HG02943 (cell line): ENCODE data around the gene SPPL2C.

Experiments
- ATAC-seq: cut with Tn5 transposase; IDR thresholded peaks from one replicate; pipeline ENCODE4 v1.9.1; 2021; ENCODE audit warnings: mild to moderate bottlenecking, low read depth, moderate library complexity; ENCODE audit not compliant: unreplicated experiment

SPPL2C gene

DNA sequence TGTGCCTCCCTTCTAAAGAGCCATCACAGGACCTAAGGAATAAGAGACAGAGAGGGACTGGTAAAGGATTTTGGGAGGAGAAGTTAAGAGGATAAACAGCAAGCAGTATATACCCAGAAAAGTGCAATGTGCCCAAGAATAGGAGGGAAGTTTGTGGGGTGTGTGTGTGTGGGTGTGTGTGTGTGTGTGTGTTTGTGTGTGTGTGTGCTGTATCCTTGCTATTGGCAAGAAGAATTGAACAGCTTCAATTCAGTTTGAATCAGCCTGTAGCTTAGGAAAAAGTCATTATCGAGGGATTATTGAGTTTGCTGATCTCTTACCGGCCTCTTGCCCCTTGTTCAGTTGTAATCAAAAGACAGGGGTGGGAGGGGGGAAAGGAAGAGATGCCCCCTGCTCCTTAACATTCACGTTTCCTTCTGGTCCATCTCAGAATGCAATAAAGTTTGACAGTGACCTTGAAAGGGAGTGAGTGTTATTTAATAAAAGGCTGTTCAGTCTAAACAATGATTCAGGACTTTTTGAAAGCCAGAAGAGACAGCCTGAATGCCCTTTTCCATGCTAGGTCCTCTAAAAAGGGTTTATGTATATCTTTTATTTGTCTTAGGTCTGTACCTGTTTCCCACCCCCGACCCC is 25.8 kb downstream of the SPPL2C start:
- no peak for ATAC-seq

DNA sequence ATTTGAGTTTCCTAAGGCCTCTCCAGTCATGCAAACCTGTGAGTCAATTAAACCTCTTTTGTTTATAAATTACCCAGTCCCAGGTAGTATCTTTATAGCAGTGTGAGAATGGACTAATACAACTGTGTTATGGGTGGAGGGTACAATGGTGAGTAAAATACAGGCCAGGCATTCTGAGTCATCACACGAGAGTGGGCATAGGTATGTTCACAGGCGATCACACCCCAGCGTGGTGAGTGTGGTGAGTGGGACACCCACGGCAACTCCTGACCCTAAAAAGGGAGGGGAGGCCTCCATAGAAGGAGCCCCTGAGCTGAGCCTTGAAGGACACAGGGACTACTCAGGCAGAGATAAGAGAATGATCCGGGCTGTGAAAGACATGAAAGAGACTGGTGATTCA is 27.0 kb downstream of the SPPL2C start:
- no peak for ATAC-seq

DNA sequence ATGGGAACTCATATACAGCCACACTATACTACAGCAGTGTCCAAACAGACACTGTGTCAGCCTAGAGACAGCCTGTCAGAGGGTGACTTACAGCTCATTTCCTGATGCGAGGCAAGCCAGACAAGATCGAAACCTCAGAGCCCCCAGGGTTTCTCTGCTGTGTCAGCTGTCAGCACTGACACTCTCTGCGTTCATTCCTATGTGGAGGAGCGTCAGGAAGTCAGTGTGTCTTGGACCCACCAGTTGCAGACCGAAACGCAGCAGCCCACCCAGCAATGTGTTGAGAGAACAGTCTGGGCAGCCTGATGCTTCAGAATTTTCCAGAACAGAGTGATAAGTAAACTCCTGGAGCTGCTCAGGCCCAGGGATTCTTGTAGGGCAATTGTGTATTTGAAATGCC is 29.0 kb downstream of the SPPL2C start:
- ATAC-seq, result no peak

DNA sequence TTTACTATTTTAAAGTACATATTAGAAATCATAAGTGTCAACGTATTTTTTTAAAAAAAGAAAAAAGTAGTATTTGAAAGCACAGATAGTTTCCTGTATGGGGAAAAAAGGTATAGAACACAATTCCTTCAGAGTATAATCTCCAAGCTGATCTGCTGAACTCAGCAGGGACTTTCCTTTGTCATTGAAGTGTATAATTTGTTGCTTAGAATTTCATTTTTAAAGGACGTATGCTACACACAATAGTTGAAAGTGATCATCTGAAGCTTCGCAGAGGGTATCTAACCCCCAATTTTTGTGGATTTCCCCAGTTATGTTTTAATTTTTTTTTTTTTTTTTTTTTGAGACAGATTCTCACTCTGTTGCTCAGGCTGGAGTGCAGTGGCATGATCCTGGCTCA is 29.5 kb downstream of the SPPL2C start:
- ATAC-seq, result no peak

DNA sequence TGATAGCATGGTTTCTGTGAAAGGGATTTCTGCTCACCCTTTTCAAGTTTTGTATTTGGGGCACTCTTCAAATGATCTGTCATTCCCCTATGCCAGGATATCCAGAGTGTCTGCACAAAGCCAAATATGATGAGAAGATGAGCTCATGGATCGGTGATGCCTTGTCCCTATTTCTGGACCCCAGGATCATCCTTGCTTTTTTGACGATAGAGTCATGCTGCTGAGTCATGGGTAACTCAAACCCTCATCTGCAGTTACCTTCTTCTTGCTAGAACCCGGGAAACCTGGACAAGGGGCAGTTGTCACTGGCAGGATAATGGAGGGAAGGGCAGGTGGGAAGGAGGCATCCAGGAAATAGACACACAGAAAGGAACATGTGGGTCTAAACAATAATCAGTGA is 31.9 kb downstream of the SPPL2C start:
- ATAC-seq, result no peak

DNA sequence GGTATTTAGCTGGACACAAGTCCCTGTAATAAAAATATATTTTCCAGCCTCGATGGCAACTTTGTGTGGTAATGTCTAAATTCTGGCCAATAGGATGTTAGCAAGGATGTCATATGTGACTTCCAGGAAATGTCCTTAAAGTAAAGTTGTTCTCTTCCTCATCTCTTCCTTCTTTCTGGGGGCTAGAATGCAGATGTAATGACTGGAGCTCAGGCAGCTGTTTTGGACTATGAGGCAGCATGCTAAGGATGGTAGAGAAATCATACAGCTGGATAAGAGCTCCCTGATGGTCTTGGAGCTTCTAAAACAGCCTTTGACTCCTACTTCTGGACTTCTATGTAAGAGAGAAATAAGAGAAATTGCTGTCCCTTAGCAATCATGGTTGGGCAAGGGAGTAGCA is 32.8 kb downstream of the SPPL2C start:
- ATAC-seq, result no peak

DNA sequence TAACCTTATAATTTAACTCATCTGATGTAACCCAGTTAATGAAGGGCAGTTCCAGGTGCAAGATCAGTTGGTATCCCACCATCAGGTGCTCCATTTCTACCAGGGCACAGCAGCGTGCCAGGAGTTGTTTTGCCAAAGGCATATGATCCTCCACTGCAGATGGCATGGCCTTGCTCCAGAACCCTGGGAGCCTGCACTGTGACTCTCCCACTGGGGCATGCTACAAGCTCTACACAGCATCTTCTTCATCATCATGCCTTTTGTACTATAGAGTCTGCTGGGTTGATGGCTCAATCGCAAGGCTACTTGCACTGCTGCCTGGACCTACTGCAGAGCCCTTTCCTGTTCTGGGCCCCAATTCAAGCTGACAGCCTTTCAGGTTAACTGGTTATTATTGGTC is 38.4 kb downstream of the SPPL2C start:
- no peak for ATAC-seq

DNA sequence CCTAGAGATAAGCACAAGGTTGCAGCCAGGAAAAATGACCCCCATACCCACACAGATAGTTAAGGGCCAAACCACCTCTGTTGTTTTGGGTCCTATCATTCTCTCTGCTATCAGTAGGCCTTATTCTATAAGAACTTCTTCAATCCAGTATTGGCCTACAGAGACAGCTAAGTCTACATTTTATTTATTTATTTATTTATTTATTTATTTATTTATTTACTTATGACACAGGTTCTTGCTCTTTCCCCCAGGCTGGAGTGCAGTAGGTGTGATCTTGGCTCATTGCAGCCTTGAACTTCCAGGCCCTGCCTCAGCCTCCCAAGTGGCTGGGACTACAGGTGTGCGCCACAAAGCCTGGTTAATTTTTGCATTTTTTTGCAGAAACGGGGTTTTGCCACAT is 42.2 kb downstream of the SPPL2C start:
- no peak for ATAC-seq

DNA sequence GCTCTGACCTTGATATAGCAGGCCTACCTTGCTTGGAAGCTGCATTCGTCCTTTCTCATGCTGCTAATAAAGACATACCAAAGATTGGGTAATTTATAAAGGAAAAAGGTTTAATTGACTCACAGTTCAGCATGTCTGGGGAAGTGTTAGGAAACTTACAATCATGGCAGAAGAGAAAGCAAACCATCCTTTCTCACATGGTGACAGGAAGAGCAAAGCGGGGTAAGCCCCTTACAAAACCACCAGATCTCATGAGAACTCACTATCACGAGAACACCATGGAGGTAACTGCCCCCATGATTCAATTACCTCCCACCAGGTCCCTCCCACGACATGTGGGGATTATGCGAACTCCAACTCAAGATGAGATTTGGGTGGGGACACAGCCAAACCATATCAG is 43.7 kb downstream of the SPPL2C start:
- ATAC-seq, result no peak

DNA sequence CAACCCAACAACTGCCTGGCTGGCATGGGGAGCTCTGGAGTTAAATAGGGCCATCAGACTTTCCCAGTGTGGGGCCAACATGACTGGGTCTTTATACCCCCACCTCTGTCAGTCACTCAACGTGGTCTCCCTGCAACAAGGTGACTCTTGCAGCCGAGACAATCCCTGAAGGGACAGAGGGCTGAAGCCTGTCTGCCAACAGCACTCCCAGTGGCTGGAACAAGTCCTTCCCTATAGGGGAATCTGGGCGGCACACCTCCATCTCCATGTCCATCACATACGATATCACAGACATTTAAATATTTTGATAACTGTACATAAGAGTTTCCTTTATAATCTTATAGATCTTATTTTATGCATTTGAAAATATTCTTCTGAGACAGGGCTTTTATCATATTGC is 44.9 kb downstream of the SPPL2C start:
- no peak for ATAC-seq

DNA sequence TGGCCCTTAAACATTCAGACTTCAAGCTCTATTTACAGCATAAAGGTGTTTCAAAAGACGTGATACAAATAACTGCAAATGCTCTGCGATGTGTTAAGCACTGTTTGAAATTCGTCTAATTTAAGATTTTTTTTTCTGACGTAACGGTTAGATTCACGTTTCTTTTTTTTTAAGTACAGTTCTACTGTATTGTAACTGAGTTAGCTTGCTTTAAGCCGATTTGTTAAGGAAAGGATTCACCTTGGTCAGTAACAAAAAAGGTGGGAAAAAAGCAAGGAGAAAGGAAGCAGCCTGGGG is 49.0 kb downstream of the SPPL2C start:
- ATAC-seq, result no peak

DNA sequence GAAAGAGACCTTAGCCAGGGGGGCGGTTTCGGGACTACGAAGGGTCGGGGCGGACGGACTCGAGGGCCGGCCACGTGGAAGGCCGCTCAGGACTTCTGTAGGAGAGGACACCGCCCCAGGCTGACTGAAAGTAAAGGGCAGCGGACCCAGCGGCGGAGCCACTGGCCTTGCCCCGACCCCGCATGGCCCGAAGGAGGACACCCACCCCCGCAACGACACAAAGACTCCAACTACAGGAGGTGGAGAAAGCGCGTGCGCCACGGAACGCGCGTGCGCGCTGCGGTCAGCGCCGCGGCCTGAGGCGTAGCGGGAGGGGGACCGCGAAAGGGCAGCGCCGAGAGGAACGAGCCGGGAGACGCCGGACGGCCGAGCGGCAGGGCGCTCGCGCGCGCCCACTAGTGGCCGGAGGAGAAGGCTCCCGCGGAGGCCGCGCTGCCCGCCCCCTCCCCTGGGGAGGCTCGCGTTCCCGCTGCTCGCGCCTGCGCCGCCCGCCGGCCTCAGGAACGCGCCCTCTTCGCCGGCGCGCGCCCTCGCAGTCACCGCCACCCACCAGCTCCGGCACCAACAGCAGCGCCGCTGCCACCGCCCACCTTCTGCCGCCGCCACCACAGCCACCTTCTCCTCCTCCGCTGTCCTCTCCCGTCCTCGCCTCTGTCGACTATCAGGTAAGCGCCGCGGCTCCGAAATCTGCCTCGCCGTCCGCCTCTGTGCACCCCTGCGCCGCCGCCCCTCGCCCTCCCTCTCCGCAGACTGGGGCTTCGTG is 49.5 kb downstream of the SPPL2C start, which contains the start of gene MAPT:
MAPT (plus strand) TSS at position 533 of the 763 bp plus-strand sequence. CDS start 67,784 bp downstream, outside the sequence.
- ATAC-seq, result peak; percentile 59

DNA sequence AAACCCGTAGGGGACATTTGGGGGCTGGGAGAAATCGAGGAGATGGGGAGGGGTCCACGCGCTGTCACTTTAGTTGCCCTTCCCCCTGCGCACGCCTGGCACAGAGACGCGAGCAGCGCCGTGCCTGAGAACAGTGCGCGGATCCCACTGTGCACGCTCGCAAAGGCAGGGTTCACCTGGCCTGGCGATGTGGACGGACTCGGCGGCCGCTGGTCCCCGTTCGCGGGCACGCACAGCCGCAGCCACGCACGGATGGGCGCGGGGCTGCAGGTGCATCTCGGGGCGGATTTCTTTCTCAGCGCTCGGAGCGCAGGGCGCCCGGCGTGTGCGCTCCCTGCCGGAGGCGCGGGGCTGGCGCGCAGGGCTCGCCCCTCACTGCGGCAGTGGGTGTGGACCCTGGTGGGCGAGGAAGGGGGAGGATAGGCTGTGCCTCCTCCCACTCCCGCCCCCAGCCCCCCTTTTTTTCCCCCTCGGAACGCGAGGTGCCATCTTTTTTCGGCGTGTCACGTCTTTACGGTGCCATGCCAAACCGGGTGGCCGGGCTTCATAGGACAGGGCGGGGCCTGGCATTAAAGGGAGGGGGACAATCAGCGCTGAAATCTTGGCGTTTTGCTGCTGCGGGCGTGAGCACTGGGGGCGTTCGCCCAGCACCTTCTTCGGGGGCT is 50.8 kb downstream of the SPPL2C start:
- no peak for ATAC-seq

DNA sequence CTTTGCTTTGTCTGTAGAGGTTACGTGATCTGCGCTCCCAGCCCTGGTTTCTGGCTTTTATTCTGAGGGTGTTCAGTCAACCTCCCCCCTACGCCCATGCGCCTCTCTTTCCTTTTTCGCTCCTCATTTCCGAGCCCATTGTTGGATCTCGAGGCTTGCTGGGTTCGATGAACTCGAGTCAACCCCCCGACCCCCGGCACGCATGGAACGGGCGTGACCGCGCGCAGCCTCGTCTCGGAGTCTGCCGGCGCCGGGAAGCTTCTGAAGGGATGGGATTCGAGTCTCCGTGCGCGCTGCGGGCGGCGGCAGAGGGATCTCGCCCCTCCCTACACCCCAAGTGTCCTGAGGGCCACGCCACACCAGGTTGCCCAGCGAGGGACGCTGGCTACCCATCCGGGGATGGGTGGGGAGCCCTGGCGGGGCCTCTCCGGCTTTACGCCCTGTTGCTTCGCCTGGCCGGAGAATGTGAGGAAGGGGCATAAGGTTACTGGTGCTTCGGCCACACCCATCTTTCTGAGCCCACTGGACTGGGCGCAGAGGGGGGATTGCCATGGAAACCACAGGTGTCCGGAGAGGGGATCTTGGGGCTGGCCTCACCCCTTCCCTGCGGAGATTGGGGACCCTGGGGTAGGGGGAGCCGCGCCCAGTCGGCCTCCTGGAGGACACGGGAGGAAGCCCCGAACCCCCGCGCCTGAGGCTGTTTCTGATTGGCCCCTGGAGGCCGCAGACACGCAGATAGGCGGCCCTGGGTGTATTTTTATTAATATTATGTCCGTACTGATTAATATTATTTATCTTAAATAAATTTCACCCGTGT is 51.5 kb downstream of the SPPL2C start:
- ATAC-seq, result no peak
